Measurements from ENCODE around the gene LMBRD2. TPM values are rescaled to one million over a fixed set of nuclear protein-coding genes. Genes with fewer than 3 reads are reported as not detected.
A peak's percentile ranks its signal among the peaks of the same experiment; 100 is the strongest.

LMBRD2 gene
- polyA plus RNA-seq, 3 donors = 17.7 to 20.7 (median 18.1) TPM

DNA sequence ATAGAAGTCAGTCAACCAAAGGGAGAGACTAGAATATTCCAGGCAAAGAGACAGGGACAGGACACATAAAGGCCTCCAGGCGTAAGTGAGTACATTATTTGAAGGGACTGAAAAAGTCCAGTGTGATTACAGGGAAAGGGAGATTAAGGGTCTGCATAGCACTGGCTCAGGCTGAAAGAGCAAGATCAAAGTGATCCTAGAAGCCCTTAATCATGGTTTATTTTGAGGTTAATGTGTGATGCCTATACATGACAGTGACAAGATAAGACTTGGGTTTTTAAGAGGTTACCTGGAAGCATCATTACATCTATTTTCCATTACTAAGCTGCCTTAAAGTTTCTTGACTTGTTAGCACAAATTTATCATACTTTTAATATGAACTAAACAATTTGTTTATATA is 25.8 kb downstream of the LMBRD2 start:
- DNase-seq (ENCODE audit: low read depth in 3 of 3, low spot score in 2 of 3) = no peak

- no peak for DNase-seq (ENCODE audit: low read depth in 3 of 3, low spot score in 2 of 3)
Observed at GRCh38 chr5:36111238-36111637, 40.4 kb downstream of the LMBRD2 start.

DNA sequence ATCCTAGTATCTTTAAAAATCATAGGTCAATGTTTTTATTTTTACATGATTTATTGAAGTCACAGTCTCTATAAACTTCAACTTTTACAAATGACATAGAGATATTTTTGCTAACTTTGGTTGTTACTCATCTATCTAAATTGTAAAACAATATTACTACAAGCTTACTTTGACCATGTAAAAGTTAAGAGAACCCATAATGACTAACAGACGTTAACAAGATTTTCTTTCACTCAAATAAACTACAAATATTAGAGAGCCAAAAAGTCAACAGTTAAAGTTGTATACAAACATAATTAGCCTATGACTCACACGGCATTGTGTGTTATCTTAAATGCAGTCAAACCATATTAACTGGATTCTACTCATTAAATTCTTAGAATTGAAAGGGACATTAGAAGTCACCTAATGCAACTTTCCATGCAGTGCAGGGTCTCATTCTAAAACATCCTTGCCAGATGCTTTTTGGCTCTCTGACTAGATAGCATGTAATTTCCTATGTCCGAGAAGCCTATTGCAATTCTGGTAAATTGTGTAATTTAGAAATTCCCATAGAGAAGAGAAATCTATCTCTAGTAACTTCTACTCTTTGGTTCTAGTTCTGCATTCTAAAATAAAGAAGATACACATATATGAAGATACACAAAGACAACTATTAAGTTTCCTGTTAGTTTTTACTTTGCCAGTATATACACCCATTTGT is 42.8 kb downstream of the LMBRD2 start:
- DNase-seq (ENCODE audit: low read depth in 3 of 3, low spot score in 2 of 3) = no peak

DNA sequence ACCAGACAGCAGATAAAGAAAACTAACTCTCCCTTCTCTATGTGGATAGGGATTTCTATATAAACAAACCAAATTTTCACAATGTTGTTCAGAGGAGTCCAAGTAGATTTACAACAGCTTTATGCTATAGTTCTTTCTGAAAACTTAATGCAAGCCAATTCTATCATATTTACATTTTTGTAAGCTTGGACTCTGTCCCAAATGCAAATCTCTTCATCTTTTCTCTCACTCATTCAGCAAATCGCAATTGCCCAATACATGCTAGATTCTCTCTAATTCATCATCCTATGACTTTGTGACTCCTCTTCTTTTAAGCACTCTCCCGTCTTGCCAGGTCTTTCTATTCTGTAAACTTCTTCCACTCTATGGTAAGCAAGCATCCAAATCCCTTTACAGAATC is 45.9 kb downstream of the LMBRD2 start:
- DNase-seq (ENCODE audit: low read depth in 3 of 3, low spot score in 2 of 3) = no peak

- no peak for DNase-seq (ENCODE audit: low read depth in 3 of 3, low spot score in 2 of 3)
Observed at GRCh38 chr5:36099748-36100147, 51.9 kb downstream of the LMBRD2 start.

GRCh38 chr5:36096486-36096885 is 55.2 kb downstream of the LMBRD2 start:
- DNase-seq (ENCODE audit: low read depth in 3 of 3, low spot score in 2 of 3) = no peak

DNA sequence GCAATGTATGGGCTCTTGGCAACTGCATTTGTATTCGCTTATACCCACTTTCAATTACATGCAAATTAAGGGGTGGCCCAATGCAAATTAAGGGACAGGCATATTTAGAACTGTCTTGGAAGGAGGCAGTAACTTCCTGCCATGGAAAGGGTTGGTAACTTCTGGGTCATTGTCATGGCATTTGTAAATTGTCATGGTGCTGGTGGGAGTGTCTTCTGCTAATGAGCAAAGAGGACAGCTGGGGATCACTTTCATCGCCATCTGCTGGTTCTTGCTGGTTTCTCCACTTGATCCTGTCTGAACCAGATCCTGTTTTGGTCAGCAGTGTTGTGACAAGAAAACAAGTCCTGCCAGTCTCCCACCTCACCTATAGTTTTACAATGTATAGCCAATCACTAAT is 61.7 kb downstream of the LMBRD2 start:
- DNase-seq (ENCODE audit: low read depth in 3 of 3, low spot score in 2 of 3) = no peak

- DNase-seq (ENCODE audit: low read depth in 3 of 3, low spot score in 2 of 3) = peak in 1 of 3 donors; percentile 23
Observed at GRCh38 chr5:36079200-36079781, 72.4 kb downstream of the LMBRD2 start.

DNA sequence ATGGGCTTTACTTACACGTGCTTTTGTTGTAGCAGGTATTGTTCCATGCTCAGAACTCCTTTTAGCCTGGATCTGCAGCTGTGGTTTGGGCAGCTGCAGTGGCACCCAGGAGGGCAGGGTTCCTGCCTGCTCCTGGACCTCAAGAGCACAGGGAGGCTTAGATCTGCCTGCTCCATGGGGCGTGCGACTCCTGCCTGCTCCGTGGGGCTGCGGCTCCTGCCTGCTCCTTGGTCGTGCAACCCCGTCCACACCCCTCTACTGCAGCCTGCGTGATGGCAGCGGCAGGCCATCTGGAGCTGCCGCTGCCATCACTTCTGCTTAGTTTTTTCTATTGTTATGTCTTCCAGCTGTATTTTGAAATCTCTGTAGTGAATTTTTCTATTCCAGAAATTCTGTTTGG is 73.3 kb downstream of the LMBRD2 start:
- no peak for DNase-seq (ENCODE audit: low read depth in 3 of 3, low spot score in 2 of 3)

DNA sequence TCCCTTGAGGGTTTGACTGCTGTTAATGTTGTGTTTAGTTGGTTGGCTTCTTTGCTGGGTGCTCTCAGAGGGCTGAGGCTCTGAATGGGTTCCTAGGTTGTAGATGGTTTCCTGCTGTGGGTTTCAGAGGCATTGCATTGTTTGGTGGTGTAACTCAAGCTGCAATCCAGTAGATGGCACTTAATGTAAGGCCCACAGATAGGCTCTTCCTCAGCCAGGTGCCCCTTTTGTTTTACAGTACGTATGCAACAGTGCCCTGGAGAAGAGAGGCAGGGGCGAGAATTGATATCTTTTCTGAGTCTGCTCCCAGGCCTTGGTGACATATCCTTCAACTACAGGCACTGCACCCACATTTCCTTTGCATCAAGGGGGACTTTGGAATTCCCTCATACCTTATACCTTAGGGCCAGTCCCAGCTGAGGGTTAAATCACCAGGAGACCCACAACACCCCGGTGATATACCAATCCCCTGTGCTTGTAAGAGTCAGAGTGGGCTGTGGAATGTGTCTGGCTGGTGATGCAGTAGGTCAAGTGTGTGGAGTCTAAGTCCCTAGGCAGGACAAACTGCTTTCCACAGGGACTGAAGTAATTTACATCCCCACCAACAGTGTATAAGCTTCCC is 78.0 kb downstream of the LMBRD2 start:
- no peak for DNase-seq (ENCODE audit: low read depth in 3 of 3, low spot score in 2 of 3)

DNA sequence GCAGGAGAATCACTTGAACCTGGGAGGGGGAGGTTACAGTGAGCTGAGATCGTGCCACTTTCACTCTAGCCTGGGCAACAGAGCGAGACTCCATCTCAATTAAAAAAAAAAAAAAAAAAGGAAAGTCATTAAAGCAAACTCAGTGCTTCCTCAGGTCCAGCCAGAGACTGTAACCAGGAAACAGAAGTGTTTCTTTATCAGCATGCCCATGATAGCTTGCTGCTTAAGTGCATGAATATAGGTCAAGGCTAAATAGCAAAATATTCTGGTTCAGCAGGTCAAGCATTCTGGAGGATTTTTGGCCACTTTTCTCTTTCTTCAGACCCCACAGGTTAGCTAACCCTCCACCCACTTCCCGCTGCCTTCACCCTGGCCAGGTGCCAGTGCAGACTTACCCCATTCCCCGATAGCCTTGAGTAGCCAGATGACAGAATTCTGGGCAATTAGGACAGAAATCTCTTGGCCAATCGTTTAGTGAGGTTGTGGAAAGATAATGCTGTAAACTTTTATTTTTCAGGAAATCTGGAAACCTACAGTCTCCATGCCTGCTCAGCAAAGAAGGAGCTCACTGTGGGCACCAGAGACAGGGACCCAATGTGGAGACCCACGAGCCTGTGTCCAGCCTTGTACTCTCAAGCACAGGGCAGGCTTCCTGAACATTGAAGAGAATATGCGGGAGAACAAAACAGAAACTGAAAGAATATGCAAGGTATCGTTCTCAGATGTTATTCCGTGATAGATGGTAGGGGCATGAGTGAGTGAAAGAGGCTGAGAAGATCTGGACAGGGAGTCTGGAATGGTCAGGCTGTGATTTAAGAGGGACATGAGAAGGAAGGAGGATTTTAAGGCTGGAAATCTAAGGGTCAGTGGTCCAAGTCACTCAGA is 80.8 kb downstream of the LMBRD2 start:
- no peak for DNase-seq (ENCODE audit: low read depth in 3 of 3, low spot score in 2 of 3)

- DNase-seq (ENCODE audit: low read depth in 3 of 3, low spot score in 2 of 3) = no peak
Observed at GRCh38 chr5:36068751-36069281, 82.9 kb downstream of the LMBRD2 start.

- peak in 1 of 3 donors; percentile 16 for DNase-seq (ENCODE audit: low read depth in 3 of 3, low spot score in 2 of 3)
Observed at GRCh38 chr5:36066540-36067210, 85.0 kb downstream of the LMBRD2 start, which contains the start of gene UGT3A2. TSS of gene UGT3A2 (minus strand) at chr5:36066882. CDS start at chr5:36066789, 93 bp downstream.

DNA sequence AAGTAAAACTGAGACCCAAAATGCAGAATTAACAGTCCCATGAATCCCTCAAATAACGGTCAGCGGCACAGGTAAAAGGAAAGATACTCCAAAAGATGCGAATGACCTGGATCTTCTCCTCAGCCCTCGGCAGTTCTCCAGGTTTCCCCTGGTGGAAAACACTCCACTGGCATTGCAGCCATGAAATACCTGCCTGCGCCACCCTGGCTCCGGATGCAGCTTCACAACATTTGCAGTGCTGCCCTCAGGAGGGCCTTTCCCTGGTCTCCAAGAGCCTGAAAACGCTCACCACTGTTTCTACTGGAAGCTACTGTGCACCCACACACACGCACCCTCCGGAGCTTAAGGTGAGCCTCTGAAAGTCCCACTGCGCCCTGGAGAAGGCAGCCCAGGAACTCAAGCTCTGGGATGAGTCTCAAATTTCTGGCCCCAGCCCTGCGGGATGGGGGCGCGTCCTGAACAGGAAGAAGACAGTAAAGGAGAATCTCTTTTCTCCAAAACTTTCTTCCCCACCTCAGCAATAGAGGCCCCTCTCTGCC is 85.6 kb downstream of the LMBRD2 start:
- DNase-seq (ENCODE audit: low read depth in 3 of 3, low spot score in 2 of 3) = no peak

DNA sequence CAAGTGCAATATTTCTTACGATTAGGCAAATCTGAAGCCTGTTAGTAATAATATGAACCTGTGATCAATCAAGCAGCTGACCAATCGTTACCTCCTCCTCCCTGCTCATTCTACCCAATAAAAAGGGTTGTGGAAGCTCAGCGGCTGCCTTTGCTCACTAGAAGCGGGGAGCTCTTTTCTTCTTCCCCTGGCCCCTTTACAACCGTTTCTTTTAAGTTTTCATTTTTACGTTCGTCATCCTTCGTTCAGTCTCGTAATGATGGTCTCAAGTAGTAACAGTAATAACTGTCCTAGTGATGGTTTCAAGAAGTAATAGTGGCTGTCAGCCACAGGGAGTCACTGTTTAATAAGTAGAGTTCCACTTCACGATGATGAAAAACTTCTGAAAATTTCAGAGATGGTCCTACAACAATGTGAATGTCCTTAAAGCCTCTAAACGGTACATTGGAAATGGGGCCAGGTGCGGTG is 91.2 kb downstream of the LMBRD2 start:
- no peak for DNase-seq (ENCODE audit: low read depth in 3 of 3, low spot score in 2 of 3)

GRCh38 chr5:36059571-36060419 is 91.9 kb downstream of the LMBRD2 start:
- no peak for DNase-seq (ENCODE audit: low read depth in 3 of 3, low spot score in 2 of 3)

GRCh38 chr5:36058776-36059175 is 92.9 kb downstream of the LMBRD2 start:
- no peak for DNase-seq (ENCODE audit: low read depth in 3 of 3, low spot score in 2 of 3)

DNA sequence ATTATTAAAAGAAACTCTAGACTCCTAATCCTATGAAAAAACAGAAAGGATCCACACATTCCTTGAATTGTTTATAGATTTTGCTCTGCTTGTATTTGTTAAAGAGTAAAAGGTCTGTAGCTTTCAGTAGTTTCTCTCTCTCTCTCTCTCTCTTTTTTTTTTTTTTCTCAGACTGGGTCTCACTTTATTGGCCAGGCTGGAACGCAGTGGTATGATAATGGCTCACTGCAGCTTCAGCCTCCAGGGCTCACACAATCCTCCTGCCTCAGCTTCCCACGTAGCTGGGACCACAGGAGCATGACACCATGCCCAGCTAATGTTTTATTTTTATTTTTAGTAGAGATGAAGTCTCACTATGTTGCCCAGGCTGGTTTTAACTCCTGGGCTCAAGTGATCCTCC is 94.3 kb downstream of the LMBRD2 start:
- DNase-seq (ENCODE audit: low read depth in 3 of 3, low spot score in 2 of 3) = no peak

GRCh38 chr5:36056422-36056821 is 95.3 kb downstream of the LMBRD2 start:
- no peak for DNase-seq (ENCODE audit: low read depth in 3 of 3, low spot score in 2 of 3)

Measured in right renal cortex interstitium (tissue), 3 donors.